Measurements from ENCODE around the gene ADRA1B.

Gene ADRA1B

GRCh38 chr5:159975462-159976019 lies 59.3 kb downstream of the ADRA1B start:
- no peak for DNase-seq (ENCODE audit: low spot score)
- no peak for TF ChIP-seq CTCF (IDR thresholded peaks at IDR 0.05)
- H3K4me3 ChIP-seq: no peak overlapping the region
- H3K27ac ChIP-seq: peak overlapping the region in 1 of 2 donors; percentile 74

- H3K4me3 ChIP-seq: no peak overlapping the region
- no peak for DNase-seq (ENCODE audit: low spot score)
- no peak for TF ChIP-seq CTCF (IDR thresholded peaks at IDR 0.05)
- H3K27ac ChIP-seq: no peak overlapping the region
Observed at GRCh38 chr5:159976921-159977320, 60.6 kb downstream of the ADRA1B start.

GRCh38 chr5:159978358-159978757 lies 62.1 kb downstream of the ADRA1B start:
- no peak for DNase-seq (ENCODE audit: low spot score)
- Histone ChIP-seq H3K4me3 (no peak overlapping the region), H3K27ac (no peak overlapping the region)
- no peak for TF ChIP-seq CTCF (IDR thresholded peaks at IDR 0.05)

GRCh38 chr5:159982421-159983173 lies 66.3 kb downstream of the ADRA1B start:
- no peak overlapping the region for H3K27ac ChIP-seq
- no peak for DNase-seq (ENCODE audit: low spot score)
- no peak overlapping the region for H3K4me3 ChIP-seq
- TF ChIP-seq CTCF (IDR thresholded peaks at IDR 0.05): no peak

- peak; percentile 56 for TF ChIP-seq CTCF (IDR thresholded peaks at IDR 0.05)
- no peak for DNase-seq (ENCODE audit: low spot score)
- Histone ChIP-seq H3K4me3 (peak overlapping the region; percentile 68), H3K27ac (no peak overlapping the region)
Observed at GRCh38 chr5:159987031-159987674, 70.9 kb downstream of the ADRA1B start.

GRCh38 chr5:159990506-159990905 lies 74.2 kb downstream of the ADRA1B start:
- Histone ChIP-seq H3K27ac (no peak overlapping the region), H3K4me3 (no peak overlapping the region)
- no peak for DNase-seq (ENCODE audit: low spot score)
- TF ChIP-seq CTCF (IDR thresholded peaks at IDR 0.05): no peak

Measured in coronary artery (tissue), 2 donors.